Stimulated activated CD4-positive, alpha-beta T cell treated with anti-CD3 and anti-CD28 coated beads, Interleukin-2, amount 100 ng/mL, for 48 hours (primary cell): ENCODE data around the gene GNRH2.
A peak's percentile ranks its signal among the peaks of the same experiment; 100 is the strongest.
"Not testable (repeated sequence)": the region's sequence is repeated elsewhere in the genome, so short reads cannot be mapped to it uniquely, and the experiment has no call there.

Experiments
- DNase-seq, 2 donors: peaks; one replicate each; pipeline ENCODE4 v3.0.0-alpha.2; 2020

Gene GNRH2

GRCh38 chr20:3044336-3044965 is 1.0 kb downstream of the GNRH2 start:
- DNase-seq: no peak

DNA sequence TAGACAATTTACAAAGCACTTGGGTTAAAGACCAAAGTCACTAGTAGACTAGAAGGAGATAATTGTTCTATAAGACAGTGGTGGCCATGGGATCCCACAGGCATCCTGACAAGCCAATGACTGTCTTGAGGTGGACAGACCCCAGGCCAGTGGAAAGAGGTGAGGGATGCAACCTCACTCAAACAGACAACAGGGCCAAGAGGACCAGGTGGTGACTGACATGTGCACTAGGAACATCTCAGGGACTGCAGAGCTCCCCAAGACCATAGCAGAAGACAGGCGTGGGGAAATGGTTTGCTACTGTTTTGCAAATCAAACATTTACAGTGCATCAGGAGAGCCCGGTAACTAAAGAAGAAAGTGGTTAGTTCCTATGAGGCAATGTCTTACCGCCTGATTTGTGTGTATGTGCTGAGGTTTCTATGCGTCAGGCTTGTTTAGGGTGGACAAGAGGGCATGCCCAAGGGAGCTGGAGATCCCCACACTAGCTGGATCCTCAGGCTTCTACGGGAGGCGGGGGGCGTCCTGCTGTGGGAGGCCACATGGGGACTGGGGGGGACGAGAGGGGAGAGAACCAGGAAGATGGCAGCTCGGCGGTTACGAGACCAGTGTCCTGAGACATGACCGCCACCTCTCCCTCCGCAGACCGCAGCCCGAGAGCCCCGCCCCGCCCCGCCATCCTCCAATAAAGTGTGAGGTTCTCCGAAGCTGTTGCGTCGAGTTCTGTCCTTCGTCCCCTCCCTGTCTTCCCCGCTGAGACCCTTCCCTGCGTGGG is 1.8 kb downstream of the GNRH2 start:
- DNase-seq: peak; percentile 52 to 59

GRCh38 chr20:3045816-3046676 is 2.6 kb downstream of the GNRH2 start, which contains the start of gene MRPS26:
Gene MRPS26, plus strand, starts transcription at chr20:3046052. Its CDS starts 17 bp downstream, at chr20:3046069.
- DNase-seq: peak; percentile 72 to 82

GRCh38 chr20:3046677-3047462 is 3.4 kb downstream of the GNRH2 start:
- no peak for DNase-seq

- no peak for DNase-seq
These were observed 4.3 kb downstream of the GNRH2 start for GRCh38 chr20:3047486-3048419.

GRCh38 chr20:3051385-3052019 is 8.1 kb downstream of the GNRH2 start:
- DNase-seq: no peak

GRCh38 chr20:3059489-3059888 is 16.1 kb downstream of the GNRH2 start:
- no peak for DNase-seq

DNA sequence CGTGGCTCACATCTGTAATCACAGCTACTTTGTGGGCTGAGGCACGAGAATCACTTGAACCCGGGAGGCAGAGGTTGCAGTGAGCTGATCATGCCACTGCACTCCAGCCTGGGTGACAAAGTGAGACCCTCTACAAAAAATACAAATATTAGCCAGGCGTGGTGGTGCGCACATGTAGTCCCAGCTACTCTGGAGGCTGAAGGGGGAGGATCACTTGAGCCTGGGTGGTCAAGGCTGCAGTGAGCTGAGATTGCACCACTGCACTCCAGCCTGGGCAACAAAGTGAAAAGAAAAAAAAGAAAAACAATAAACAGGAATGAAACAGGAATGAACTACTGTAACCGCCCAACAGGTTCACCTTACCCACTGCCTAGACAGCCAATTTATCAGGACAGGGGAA is 20.7 kb downstream of the GNRH2 start:
- not testable (repeated sequence) for DNase-seq

DNA sequence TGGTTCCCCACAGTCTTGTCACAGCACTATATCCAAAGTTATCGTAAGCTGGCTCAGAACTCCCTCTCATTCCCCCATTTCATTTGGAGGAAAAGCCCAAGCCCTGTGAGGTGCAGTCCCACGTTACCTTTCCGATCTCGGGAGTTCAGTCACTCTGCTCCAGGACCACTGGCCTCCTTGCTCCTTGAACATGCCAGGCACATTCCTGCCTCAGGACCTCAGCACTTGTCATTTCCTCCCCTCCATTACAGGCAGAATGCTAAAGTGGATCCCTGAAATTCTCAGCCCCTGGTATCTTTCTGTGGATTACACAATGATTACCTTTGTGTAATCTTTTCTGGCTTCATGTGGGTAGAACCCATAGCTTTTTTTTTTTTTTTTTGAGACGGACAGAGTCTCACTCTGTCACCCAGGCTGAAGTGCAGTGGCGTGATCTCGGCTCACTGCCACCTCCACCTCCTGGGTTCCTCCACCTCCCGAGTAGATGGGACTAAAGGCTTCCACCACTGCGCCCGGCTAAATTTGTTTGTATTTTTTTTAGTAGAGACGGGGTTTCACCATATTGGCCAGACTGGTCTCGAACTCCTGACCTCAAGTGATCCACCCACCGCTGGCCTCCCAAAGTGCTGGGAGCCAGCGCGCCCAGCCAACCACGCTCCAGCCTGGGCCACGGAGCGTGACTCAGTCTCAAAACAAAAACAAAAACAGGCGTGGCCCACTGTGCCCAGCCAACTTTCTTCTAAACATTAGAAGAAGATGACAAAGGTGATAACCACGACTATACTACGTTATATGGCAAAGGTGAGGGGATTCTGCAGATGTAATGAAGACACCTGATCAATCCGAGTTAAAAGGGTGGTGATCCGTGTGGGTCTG is 24.0 kb downstream of the GNRH2 start:
- no peak for DNase-seq

- DNase-seq: no peak
These were observed 24.7 kb downstream of the GNRH2 start for GRCh38 chr20:3068075-3068474.

DNA sequence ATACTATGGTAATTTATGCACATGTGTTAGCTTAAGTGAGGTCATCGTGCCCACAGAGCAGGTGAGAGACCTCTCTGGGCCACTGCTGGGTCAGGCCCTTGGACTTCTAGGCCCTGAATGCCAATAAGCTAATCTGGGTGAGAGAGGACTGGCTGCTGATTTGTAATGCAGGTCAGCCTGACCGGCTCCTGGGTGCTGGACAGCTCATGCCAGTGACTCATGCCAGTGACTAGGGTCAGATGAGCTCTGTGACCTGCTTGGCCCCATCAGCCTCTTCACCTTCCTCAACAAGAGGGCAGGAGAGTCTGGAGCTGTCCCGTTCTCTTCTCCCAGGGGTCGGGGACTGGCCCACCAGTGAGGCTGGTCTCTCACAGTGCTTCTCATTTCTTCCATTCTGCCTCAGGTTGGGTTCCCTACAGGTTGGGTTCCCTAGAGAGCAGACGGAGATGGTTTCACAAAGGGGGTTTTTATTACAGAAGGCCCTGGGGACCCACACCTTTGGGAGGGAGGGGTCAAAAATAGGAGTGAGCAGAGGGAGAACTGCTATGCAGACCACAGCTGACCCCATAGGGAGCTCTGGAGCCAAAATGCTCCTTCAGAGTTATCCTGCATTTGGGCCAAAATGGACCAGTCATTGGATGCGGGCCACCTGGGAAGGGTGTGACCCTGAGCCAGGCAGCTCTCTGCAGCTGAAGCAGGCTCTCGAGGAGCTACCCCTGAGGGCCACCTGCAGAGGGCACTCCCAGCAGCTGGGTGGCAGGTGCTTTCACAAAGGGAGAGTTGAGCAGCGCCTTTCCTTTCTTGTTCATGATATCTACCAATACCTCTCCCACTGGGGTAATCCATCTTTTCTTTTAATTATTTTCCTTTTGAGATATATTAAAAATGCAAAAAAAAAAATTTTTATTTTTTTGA is 25.8 kb downstream of the GNRH2 start:
- DNase-seq: no peak

GRCh38 chr20:3070725-3071124 is 27.3 kb downstream of the GNRH2 start:
- no peak for DNase-seq

DNA sequence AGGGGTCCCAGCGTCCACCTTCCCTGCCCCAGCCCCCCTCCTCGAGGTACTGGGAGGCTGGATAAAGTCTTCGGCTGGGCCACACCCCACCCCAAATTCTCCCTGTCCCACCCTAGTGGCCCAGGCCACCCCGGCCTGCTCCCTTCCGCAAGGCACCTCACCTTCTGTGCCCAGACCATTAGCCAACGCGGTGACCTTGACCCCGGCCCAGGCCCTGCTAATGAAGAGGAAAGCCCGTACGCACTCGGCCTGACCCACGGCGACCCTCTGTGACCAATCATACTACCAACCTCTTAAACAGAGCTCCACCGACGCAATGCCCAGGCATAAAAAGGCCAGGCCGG is 27.8 kb downstream of the GNRH2 start:
- no peak for DNase-seq

- DNase-seq: peak; percentile 54 to 58
These were observed 28.4 kb downstream of the GNRH2 start, which contains the start of gene OXT for GRCh38 chr20:3071610-3072529. Gene OXT, plus strand, starts transcription at chr20:3071620. Its CDS starts 36 bp downstream, at chr20:3071656.

- DNase-seq: no peak
These were observed 29.3 kb downstream of the GNRH2 start for GRCh38 chr20:3072530-3073250.

- DNase-seq: not testable (repeated sequence)
These were observed 29.8 kb downstream of the GNRH2 start for GRCh38 chr20:3073251-3073643.

- no peak for DNase-seq
These were observed 31.4 kb downstream of the GNRH2 start for GRCh38 chr20:3074812-3075211.
